Measurements from ENCODE around the gene GNB2.
A peak's percentile ranks its signal among the peaks of the same experiment; 100 is the strongest.

- TF ChIP-seq, protein P1, sequence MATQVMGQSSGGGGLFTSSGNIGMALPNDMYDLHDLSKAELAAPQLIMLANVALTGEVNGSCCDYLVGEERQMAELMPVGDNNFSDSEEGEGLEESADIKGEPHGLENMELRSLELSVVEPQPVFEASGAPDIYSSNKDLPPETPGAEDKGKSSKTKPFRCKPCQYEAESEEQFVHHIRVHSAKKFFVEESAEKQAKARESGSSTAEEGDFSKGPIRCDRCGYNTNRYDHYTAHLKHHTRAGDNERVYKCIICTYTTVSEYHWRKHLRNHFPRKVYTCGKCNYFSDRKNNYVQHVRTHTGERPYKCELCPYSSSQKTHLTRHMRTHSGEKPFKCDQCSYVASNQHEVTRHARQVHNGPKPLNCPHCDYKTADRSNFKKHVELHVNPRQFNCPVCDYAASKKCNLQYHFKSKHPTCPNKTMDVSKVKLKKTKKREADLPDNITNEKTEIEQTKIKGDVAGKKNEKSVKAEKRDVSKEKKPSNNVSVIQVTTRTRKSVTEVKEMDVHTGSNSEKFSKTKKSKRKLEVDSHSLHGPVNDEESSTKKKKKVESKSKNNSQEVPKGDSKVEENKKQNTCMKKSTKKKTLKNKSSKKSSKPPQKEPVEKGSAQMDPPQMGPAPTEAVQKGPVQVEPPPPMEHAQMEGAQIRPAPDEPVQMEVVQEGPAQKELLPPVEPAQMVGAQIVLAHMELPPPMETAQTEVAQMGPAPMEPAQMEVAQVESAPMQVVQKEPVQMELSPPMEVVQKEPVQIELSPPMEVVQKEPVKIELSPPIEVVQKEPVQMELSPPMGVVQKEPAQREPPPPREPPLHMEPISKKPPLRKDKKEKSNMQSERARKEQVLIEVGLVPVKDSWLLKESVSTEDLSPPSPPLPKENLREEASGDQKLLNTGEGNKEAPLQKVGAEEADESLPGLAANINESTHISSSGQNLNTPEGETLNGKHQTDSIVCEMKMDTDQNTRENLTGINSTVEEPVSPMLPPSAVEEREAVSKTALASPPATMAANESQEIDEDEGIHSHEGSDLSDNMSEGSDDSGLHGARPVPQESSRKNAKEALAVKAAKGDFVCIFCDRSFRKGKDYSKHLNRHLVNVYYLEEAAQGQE (IDR thresholded peaks at IDR 0.05; ENCODE audit: insufficient read depth in 1 of 2, low read depth in 2 of 2, low read length in 2 of 2): no peak
- TF ChIP-seq POLR2AphosphoS5 (IDR thresholded peaks at IDR 0.05; ENCODE audit: low read depth, low read length) (no peak), SIN3A (IDR thresholded peaks at IDR 0.05; ENCODE audit: borderline replicate concordance, insufficient read depth, low read length) (peak; percentile 55; the same call in 1 of the 2 replicates)
Measured at GRCh38 chr7:100675581-100676350, 2.2 kb downstream of the GNB2 start.

Data from PFSK-1 (cell line).